Esophagus squamous epithelium (tissue), 4 donors: ENCODE results near the gene NUCB2.

Experiments
- CTCF ChIP-seq, 6 experiments: fragments of 450-650 bp in 4 of 6; fragments of 200-600 bp in 2 of 6; sonication (generic) in 2 of 6; IDR thresholded peaks; one replicate each; pipeline ENCODE4 v1.5.1; 2016 to 2019; ENCODE audit warnings: antibody characterized with exemption in 6 of 6, mild to moderate bottlenecking in 4 of 6, moderate library complexity in 4 of 6
- POLR2A ChIP-seq, 4 donors: fragments of 450-650 bp; IDR thresholded peaks; one replicate each; pipeline ENCODE4 v1.6.1; 2017; ENCODE audit warnings: antibody characterized with exemption in 4 of 4, mild to moderate bottlenecking in 4 of 4, moderate library complexity in 3 of 4

- TF ChIP-seq CTCF (IDR thresholded peaks at IDR 0.05) (no peak), POLR2A (IDR thresholded peaks at IDR 0.05) (no peak)
Observed at GRCh38 chr11:17376493-17376892, 100.0 kb downstream of the NUCB2 start.
